ENCODE data around the gene PARL.
A peak's percentile ranks its signal among the peaks of the same experiment; 100 is the strongest.
"Not testable (repeated sequence)": the region's sequence is repeated elsewhere in the genome, so short reads cannot be mapped to it uniquely, and the experiment has no call there.

The PARL gene

DNA sequence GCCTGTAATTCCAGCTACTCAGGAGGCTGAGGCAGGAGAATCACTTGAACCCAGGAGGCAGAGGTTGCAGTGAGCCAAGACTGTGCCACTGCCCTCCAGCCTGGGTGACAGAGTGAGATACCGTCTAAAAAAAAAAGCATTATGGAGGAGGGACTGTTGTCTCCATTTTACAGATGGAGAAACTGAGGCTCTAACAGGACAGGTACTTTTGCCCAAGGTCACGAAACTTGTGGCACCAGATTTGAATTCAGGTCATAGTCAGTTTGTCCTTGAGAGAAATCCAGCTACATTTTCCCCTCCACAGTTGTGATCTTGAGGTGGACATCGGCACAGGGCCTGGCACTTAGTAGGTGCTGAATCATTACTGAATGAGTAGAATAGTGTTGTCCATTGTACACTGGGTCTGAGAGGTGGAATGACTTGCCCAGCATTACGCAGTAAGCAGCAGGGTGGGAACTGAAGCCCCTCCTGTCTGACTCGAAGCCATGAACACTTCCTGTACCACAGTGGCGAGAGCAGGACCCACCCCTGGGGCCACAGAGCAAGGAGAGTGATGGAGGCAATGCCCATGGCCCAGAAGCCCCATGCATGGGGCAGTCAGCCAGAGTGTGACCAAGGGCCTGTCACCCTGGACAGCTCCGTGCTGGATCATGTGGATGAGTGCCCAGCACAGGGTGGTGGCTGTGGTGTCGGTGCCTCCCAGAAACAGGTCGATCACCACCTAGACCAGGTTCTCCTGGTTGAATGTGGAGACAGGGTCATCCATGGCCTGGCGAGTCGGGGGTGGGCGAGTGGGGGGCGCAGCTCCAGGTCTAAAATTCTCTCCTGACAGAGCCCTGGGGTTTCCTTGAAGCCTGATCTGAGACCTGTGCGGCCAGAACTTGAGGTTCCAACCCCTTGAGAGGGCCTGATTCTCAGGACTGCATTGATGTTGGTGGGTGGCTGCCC is 20.4 kb upstream of the PARL start:
- no peak for DNase-seq

DNA sequence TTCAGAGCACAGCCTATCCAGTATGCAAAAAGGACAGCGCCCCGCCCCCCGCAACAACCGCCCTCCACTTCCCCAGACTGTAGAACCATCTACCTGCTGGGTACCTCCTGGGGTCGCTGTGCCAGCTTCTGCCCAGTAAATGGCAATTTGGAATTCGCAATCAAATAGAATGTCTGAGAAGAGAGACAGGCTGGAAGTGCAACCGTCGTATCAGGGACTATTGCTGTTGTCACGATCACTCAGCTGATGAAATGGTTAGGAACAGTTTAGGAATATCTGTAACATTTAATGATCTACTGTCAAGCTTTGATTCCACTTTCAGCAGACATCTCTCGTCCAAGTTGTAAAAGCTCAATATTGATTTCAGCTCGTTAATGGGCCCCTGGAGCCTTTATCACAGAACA is 13.3 kb upstream of the PARL start:
- no peak for DNase-seq

DNA sequence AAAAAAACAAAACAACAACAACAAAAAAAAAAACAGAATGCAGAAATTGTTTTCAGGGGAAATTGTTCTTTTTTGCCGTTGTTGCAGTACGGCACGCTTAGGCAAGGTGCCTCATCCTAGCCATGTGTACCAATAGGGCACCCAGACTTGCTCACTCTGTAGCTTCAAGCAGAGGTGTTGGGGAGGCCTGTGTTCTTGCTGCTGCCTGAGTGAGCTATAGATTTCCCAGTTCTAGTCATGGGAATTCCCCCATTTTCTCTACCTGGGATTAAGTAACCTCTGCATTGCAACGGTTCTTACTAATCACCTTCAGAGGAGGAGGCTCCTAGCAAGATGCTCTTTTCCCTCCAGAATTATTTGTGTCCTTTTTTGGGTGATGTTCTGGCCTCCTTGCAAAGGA is 12.9 kb upstream of the PARL start:
- no peak for DNase-seq

DNA sequence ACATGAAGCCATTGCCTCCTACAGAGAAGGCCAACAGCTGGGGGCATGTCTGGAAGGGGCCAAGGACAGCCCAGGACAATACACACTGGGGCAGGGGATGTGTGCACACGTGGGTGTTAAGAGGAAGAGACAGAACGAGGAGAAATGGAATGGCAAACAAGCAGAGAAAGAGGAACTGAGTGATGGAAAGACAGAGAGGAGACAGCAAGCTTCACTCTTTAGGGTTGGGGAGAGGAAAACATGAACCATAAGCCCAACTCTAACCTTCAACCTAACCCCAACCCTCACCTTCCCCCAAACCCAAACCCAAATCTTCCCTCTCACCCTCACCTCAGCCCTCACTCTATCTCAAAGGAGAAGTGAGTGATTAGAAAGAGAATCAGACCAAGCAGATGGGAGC is 11.9 kb upstream of the PARL start:
- DNase-seq = no peak

DNA sequence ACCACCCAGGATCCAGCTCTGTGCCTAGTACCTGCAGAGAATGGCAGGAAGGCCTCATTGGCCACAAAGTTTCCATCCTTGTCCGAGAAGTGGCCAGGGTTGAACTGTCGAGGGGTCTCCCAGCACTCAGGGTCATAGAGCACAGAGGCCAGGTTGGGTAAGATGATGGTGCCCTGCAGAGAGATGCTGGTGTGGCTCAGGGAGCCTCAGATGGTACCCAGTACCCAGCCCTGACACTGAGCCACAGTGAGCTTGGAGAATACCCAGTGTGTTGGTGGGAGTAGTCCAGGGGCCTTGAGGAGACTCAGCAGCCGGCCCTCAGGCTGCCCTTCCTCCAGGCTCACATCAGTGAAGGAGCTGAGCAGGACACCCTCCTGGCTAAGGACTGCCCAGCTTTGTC is 11.5 kb upstream of the PARL start:
- no peak for DNase-seq

DNA sequence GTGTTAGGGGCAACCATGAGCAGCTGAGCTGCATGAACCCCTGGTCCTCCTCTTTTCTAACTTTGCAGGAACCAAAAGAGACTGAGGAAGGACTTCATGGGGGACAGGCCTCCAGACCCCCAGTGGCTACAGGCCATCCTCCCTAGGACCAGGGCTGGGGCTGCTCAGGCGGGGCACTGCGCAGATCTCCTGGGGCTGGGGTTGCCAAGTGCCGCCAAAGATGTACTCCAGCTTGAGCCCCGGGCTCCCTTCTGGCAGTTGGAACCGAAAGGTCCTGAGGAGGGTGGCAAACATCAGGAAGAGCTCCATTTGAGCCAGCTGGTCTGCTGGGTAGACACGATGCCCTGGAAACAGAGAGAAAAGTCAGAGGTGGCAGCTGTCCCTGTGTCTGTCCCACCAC is 11.1 kb upstream of the PARL start:
- DNase-seq = no peak

DNA sequence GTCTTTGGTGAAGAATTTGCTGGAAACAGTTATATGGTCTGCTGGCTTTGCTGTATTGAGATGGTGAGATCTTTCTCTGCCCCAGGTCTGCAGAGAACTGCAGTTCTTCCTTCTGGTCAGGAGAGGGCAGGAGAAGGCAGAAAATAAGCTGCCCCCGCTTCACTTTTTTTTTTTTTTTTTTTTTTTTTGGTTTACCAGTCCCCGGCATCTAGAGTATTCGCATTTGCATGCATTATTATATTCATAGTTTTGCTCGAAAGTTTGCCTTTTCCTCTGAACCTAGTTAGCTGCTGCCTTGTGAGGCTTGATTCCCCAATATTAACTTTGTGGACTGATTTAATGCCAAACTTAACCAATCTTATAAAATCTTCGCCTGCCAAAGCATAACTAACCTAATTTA is 10.6 kb upstream of the PARL start:
- DNase-seq = peak; percentile 66

DNA sequence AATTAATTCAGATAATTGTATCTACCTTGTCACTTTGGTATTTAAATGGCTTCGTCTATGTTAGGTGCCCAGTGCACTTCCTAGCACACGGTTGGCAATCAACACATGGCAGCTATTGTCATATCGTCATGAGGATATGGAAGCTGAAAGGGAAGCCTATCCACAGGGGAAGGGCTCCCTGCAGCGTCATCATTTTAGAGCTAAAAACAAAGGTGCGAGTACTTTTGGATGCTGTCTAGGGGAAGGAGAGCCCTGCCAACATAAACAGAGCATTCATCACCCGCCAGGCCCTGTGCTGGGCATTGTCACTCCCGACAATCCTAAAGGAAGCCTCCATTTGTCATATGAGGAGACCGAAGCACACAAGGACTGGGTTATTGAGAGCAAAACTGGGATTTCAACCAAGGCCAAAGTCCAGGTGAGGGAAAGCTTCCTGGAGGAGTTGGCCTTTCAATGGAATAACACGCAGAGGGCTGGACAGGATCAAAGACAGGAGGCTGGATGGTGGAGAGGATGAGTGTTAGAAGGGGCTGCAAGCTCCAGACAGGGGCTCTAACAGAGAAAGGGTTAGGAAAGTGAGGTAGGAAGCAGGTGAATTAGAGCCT is 8.0 kb upstream of the PARL start:
- peak; percentile 93 for DNase-seq

DNA sequence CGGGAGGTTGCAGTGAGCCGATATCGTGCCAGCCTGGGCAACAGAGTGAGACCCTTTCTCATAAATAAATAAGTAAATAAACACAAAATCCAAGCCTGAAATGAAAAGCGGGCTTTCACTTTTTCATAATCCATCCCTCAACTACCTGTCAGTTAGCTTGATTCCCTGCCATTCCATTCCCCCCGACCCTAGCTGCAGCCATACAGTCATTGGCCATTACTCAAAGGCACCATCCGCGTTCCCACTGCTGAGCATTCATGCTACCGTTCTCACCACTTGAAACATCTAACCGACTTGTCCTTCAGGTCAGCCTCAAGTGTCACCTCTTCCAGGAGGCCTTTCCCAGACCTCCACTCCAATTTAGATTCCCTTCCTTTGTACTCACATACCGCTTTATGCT is 1.1 kb upstream of the PARL start:
- no peak for DNase-seq

DNA sequence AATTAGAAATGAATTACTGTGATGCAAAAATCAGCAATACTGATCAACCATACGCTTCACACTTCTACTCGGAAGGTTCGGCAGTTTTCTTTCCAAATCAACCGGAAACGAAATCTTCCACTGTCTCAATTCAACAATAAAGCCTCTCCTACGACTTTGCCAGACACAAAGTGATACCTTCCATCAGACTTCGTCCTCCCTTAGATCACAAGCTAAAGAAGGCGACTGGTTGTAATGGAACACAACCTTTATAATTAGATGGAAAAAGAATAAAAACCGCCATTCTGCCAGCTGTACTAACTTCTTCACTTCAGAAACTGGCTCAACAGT is 618 bp downstream of the PARL start:
- DNase-seq = no peak

DNA sequence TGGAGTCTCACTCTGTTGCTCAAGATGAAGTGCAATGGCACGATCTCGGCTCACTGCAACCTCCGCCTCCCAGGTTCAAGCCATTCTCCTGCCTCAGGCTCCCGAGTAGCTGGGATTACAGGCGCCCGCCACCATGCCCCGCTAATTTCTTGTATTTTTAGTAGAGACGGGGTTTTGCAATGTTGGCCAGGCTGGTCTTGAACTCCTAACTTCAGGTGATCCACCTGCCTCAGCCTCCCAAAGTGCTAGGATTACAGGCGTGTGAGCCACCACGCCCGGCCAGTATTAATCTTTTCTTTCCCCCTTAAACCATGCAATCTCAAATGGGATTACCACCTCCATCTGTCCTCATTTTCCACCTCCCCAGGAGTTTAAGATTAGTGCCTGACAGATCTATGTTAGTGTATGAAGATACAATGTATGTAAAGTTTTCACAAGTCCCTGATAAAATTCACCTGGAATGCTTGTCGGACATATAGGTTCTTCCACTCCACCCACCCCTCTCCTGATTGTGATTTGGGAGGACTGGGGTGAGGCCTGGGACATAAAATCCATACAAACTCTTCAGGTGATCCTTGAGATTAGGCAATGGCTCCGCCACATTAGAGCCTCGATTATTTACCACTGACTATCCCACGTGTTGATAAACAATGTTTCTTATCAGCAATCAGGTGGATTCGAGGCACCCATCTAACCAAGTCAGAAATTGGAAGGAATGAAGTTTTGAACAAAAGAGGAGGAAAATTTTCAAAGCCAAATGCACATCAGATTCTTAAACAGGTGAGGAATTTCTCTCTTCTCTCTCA is 1.2 kb downstream of the PARL start:
- DNase-seq = no peak

DNA sequence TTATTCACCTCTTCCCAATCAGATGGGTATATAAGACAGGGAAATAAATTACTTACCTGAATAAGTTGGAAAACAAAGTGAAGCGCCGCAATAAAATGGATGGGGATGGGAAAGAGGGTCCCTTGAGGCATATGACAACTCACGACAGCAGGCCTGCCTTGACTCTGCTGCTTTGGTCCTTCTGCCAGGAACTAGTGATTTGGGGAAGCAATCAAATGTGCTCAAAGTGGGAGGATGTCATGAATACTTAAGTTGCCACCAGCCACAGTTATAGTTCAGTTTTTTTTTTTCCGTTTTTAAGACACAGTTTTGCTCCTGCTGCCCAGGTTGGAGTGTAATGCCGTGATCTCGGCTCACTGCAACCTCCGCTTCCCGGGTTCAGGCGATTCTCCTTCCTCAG is 4.6 kb downstream of the PARL start:
- DNase-seq = no peak

DNA sequence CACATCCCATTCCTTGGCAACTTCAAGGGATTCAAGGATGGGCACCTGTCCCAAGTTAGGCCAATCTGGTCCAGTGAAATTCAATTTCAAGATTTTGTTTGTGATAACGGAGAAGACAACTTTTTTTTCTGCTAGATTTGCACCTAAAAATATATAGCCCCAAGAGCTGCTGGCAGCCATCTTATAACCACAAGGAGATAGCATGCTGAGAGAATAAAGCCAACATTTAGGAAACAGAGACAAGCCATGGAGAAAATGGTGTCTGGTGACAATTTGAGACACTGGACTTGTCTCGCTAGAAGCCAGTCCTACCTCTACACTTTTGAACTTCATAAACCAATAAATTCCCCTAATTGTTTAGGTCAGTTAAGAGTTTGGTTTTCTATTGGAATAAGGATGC is 5.4 kb downstream of the PARL start:
- DNase-seq = no peak

DNA sequence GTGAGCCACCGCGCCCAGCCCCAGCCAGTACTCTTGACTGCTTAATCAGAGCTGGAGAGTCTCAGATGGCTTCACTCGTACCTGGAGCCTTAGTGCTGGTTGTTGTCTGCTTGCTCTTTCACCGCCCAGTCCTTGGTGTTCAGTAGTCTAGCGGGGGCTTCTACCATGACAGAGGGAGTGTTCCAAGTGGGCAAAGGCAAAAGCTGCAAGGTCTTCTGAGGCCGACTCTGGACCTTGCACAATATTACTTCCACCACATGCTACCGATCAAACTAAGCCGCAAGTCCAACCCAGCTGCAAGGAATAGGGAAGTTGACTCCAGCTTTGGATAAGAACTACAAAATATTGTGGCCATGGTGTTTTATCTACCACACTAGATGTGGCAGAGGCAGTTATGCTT is 6.6 kb downstream of the PARL start:
- DNase-seq = no peak

DNA sequence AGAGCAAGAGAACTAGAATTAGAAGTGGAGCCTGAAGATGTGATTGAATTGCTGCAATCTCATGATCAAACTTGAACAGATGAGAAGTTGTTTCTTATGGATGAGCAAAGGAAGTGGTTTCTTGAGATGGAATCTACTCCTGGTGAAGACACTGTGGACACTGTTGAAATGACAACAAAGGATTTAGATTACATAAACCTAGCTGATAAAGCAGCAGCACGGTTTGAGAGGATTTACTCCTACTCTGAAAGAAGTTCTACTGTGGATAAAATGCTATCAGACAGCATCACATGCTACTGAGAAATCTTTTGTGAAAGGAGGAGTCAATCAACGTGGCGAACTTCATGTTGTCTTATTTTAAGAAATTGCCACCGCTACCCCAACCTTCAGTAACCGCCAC is 7.5 kb downstream of the PARL start:
- DNase-seq = not testable (repeated sequence)

DNA sequence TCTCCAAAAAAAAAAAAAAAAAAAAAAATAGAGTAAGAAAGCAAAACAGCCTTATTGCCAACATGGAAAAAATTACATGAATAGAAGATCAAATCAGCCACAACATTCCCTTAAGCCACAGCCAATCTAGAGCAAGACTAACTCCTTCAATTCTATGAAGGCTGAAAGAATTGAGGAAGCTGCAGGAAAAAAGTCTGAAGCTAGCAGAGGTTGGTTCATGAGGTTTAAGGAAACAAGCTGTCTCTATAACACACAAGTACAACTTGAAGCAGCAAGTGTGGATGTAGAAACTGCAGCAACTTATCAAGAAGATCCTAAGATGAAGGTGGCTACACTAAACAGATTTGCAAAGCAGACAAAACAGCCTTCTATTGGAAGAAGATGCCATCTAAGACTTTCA is 9.3 kb downstream of the PARL start:
- DNase-seq = no peak

DNA sequence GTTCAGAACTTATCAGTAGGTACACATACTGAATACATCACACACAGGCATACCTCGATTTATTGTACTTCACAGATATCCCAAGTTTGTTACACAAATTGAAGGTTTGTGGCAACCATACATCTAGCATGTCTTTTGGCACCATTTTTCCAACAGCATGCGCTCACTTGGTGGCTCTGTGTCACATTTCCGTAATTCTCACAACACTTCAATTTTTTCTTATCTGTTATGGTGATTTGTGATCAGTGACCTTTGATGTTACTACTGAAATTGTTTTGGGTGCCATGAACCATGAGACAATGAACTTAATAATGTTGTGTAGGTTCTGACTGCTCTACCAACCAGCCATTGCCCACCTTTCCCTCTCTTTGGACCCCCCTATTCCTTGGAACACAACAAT is 10.8 kb downstream of the PARL start:
- no peak for DNase-seq

DNA sequence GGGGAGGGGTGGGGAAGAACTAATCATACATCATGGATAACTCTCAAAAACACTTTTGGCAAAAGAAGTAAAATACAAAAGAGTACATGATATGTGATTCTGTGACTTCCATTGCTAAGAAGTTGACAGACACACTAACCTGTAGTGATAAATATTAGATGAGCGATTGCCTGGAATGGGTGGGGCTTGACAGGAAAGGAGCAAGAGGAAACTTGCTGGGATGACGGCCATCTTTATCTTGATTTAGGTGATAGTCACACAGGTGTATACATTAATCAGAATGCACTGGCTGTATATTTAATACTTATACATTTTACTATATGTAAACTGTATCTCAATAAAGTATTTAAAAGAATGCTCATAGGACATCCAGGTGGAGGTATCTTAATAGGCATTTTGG is 13.1 kb downstream of the PARL start:
- DNase-seq = no peak

DNA sequence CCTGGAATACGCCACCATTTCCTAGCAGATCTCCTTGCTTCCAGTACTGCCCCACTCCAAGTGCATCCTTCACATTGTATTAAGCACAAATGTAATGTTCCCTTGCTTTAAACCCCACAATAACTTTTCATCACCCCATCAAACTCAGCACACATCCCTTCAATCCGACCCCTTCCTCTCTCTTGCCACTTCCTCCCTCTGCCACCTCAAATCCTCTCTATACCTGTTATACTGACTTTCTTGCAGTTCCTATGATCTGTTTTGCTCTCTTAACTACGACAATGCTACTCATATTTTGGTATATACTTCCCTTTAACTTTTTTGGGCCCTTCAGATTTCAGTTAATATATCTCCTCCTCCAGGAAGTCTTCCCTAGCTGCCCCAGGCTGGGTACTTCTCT is 14.1 kb downstream of the PARL start:
- no peak for DNase-seq

DNA sequence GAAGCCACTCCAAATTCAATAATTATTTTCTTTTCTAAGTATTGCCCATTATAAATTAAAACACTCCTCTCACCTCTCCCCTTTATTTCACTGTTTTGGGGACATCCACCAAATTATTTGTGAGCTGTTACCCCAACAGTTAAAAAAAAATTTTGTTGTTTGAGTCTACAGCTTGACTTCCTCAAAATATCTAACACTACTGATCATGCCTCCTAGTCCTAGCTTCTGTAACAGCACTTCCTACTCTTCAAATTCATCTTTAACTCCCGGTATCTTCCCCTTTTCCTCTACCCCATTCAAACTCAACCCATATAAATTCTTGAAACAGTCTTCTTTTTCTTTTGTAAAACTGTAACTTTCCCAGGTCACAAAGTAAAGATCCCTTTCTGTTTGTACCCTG is 15.9 kb downstream of the PARL start:
- DNase-seq = no peak

DNA sequence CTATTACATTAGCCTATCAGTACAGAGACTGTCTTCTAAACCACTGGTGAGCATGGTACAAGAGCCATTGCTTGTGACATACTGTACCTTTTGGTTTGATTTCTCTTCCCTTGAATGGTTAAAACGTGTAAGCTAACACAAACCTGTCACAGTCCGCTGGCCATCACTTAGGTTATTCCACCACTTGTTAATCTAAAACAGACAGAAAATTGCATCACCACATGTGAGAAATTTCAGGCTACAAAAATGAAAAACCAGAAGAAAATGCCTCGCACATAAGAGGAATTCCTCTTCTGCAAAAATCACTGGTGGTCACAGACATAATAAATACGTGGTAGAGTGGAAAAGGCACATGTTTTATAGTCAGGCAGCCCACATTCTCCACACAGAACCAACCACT is 22.1 kb downstream of the PARL start:
- DNase-seq = no peak

DNA sequence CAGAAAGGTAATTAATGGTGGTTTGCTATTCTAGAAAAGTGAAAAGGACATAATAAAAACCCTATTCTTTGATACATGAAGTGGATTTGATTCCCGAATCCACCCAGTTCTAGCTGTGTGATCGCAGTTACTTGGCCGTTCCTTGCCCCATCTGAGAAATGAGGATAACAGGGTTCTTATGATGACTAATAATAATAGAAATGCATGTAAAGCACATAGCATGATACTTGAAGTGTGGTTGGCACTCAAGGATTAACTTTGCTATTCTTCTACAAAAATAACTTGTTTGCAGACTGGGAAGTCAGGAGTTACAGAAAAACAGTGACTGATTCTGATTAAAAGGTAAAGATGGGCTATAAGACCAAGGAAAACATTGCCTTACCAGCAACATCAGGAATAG is 26.8 kb downstream of the PARL start:
- no peak for DNase-seq

DNA sequence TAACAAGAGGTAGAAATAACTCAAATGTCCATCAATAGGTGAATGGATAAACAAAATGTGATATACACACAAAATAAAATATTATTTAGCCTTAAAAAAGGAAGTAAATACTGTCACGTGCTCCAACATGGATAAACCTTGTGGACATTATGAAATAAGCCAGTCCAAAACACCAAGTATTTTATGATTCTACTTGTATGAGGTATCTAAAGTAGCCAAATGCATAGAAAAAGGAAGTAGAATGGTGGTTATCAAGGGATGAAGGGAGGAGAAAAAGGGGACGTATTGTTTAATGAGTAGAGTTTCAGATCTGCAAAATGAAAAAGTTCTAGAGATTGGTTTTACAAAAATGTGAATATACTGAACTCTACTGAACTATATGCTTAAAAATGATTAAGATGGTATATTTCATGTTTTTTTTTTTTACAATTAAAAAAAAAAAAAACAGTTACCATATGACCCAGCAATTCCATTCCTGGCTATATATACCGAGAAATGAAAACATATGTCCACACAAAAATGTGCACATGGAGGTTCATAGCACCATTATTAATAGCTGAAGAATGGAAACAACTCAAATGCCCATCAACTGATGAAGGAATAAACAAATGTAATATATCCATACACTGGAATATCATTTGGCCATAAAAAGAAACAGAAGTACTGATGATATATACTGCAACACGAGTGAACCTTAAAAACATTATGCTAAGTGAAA is 30.2 kb downstream of the PARL start:
- DNase-seq = no peak
